GM18505 (cell line): ENCODE data around the gene KCNMA1.
"Not testable (repeated sequence)": the region's sequence is repeated elsewhere in the genome, so short reads cannot be mapped to it uniquely, and the experiment has no call there.

Source experiments
- ATAC-seq: cut with Tn5 transposase; IDR thresholded peaks from one replicate; pipeline ENCODE4 v1.9.1; 2021; ENCODE audit not compliant: unreplicated experiment
- POLR2A ChIP-seq: IDR thresholded peaks from 4 replicates; pipeline ENCODE4 v1.6.1; 2011; ENCODE audit warnings: borderline replicate concordance; ENCODE audit not compliant: insufficient read depth, insufficient read length; ENCODE audit errors: extremely low read depth

The KCNMA1 gene

GRCh38 chr10:77673101-77673500 lies 35.5 kb upstream of the KCNMA1 start:
- no peak for TF ChIP-seq POLR2A
- ATAC-seq: no peak

GRCh38 chr10:77671594-77672252 lies 34.1 kb upstream of the KCNMA1 start:
- ATAC-seq: no peak
- TF ChIP-seq POLR2A: no peak

DNA sequence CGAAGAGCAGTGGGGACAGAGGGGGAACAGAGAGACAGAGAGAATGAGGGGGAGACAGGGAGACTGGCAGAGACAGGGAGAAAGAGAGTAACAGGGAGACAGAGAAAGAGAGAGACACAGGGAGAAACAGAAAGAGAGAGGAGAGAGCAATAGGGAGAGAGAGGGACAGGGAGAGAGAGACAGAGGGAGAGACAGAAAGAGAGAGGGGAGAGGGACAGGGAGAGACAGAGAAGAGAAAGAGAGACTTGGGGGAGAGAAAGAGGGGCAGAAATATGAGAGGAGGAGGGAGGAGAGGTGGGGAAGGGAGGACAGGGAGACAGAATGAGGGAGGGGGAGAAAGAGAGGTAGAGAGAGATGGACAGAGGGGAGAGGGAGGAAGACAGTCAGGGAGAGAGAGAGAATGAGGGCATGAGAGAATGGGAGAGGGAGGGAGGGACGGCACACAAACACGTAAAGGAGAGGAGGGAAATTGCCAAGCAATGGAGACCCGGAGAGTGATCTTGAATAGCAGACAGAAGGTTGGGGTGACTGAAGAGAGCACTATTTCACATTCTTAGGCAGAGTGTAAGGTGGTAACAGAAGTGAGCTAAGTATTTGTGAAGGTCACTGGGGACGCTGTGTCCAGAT lies 33.3 kb upstream of the KCNMA1 start:
- TF ChIP-seq POLR2A: no peak
- no peak for ATAC-seq

DNA sequence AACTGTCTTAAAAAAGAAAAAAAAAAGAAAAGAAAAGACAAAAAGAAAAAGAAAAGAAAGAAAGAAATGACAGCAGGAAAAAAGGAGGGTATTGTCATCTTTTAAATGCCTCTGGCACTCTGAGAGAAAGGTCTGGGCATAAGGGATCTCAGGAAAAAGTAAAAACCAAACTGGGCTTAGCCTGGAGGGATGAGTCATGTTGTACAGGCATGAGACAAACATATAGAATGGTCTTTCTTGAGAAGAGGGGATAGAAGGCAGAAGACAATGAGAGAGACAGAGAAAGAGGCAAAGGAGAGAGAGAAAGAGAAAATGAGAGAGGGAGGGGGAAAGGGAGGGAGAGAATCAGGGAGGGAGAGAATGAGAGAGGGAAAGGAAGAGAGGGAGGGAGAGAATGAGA lies 32.3 kb upstream of the KCNMA1 start:
- no peak for TF ChIP-seq POLR2A
- no peak for ATAC-seq

GRCh38 chr10:77667426-77668324 lies 30.1 kb upstream of the KCNMA1 start:
- no peak for TF ChIP-seq POLR2A
- ATAC-seq: no peak

DNA sequence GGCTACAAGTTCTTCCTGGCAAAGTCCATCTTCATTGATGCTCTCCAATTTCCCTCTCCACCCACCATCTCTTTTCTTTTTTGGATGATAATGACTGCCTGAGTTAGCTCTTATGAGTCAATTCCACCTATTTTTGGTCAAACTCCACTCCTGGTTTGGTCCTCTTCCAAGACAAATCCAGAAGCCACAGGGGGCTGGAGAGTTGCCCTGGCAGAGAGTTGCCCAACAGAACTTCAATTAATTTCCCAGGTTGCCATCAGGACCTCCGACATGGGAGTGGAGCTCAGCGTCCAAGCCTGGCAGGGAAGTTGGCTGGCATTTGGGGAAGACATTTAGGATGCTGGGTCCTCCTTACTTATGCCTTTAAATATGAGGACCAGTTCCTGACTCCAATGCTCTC lies 29.2 kb upstream of the KCNMA1 start:
- no peak for ATAC-seq
- TF ChIP-seq POLR2A: no peak

DNA sequence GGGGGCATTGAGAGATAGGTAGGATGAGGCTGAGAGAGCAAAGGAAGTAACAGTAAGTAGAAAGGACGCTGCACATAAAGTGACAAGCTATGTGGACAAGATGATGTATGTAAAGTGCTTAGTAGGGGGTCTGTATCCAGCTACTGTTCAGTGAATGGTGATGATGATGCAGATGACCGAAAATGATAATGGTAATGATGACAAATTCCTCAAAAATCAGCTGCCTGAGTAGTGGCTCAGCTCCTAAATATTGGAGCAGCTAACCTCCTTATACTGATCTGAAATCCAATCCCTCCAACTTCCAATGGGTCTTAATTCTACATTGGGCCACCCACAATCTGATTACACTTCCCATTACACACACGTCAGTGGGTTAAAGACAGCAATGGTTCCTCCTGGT lies 27.1 kb upstream of the KCNMA1 start:
- ATAC-seq: no peak
- no peak for TF ChIP-seq POLR2A

DNA sequence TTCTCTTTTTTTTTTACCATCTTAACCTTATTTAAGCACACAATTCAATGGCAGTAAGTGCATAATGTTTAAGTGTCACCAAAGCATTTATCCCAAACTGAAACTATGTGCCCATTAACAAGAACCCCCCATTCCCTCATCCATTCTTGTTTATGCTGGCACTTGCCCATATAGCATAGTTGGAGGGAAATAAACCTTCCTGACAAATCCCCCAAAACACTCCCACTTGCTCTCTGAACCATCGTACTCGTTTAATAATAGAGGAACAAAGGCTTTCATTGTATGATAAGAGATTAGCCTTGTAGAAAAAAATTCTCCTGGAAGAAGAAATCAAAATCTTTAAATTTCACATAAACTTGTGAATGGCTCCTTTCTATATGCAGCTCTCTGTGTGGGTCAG lies 26.4 kb upstream of the KCNMA1 start:
- no peak for TF ChIP-seq POLR2A
- no peak for ATAC-seq

GRCh38 chr10:77661674-77662073 lies 24.1 kb upstream of the KCNMA1 start:
- no peak for TF ChIP-seq POLR2A
- ATAC-seq: no peak

DNA sequence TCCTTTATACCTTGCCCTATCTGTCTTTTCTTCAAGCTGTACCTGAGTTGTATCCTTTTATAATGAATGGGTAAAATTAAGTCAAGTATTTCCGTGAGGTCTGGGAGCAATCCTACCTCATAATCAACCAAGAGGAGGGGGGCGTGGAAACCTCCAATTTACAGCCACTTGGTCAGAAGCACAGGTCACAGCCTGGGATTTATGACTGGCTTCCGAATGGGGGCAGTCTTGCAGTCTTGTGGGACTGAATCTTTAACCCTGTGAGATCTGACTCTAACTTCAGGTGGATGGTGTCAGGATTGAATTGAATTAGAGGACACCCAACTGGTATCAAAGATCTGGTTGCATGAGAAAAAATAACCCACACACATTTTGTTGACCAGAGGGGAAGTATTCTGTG lies 23.5 kb upstream of the KCNMA1 start:
- TF ChIP-seq POLR2A: no peak
- ATAC-seq: no peak

- ATAC-seq: not testable (repeated sequence)
Observed at GRCh38 chr10:77659046-77659670, 21.6 kb upstream of the KCNMA1 start.

- ATAC-seq: no peak
- no peak for TF ChIP-seq POLR2A
Observed at GRCh38 chr10:77653210-77653609, 15.6 kb upstream of the KCNMA1 start.
